Measurements from ENCODE around the gene EIF6. TPM values are rescaled to one million over a fixed set of nuclear protein-coding genes. Genes with fewer than 3 reads are reported as not detected.

The EIF6 gene
- total and polyA plus RNA-seq, 2 donors (not counting 3 experiments of a cell fraction or from before 2014, with no cell fraction given) = 153 to 286 TPM

DNA sequence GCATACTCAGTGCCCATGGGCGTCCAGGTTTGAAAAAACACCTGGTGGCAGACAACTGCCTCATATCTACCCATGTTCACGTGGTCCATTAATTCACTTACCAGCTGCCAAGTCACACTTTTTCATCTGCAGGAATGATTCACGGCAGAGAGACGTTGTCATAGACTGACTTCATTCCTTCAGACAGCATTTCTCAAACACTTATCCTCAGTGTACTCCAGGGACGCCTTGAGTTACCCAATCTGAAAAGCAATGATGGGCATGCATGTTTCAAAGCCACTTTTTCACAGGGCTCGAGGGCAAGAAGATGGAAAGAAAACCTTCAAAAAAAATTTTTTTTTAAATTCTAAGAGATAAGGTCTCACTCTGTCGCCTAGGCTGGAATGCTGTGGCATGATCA is 12.7 kb downstream of the EIF6 start:
- Histone ChIP-seq H3K9ac (replicated peaks; ENCODE audit: extremely low read depth, insufficient read depth, low read length) (no peak overlapping the region), H3K4me2 (ENCODE audit: insufficient read depth, low read length) (no peak overlapping the region), H3K4me3 (replicated peaks in 1 of 3; ENCODE audit: insufficient read depth in 1 of 3, low read depth in 1 of 3, low read length in 3 of 3) (no peak overlapping the region), H4K20me1 (replicated peaks; ENCODE audit: control insufficient read depth, extremely low read depth, insufficient read depth, low read length) (no peaks in the 10 kb centered on the region), H3K9me1 (replicated peaks; ENCODE audit: control insufficient read depth, extremely low read depth, insufficient read depth, low read length) (no peaks in the 10 kb centered on the region), H3K9me3 (replicated peaks; ENCODE audit: control insufficient read depth, insufficient read depth, low read length) (no peaks in the 10 kb centered on the region), H2AFZ (ENCODE audit: low read depth, low read length) (no peak overlapping the region), H3K27me3 (ENCODE audit: control insufficient read depth in 2 of 2, insufficient read depth in 2 of 2, low read length in 2 of 2) (no peaks in the 10 kb centered on the region), H3K79me2 (ENCODE audit: control insufficient read depth, insufficient read depth, low read length) (peaks cover 5% of the 10 kb centered on the region), H3K36me3 (ENCODE audit: control insufficient read depth in 2 of 2, extremely low read depth in 1 of 2, insufficient read depth in 2 of 2, low read length in 2 of 2) (peaks cover 0 to 4% of the 10 kb centered on the region in 2 experiments), H3K4me1 (ENCODE audit: control insufficient read depth, extremely low read depth, insufficient read depth, low read length) (peaks cover 4% of the 10 kb centered on the region), H3K27ac (ENCODE audit: insufficient read depth, low read depth, low read length) (no peak overlapping the region)
- CTCF ChIA-PET = interaction anchor here (0.6 to 11.4 kb wide), 5 partner anchors 98 to 177 kb away, joined by 3 to 177 read pairs (median 7); partner anchors contain the start of genes EDEM2 and GDF5
- FAIRE-seq = no peak
- DNase-seq (ENCODE audit: low read depth, low spot score) = no peak
- no peak for TF ChIP-seq POLR2A (IDR thresholded peaks at IDR 0.05; ENCODE audit: low read depth, low read length)
- TF ChIP-seq POLR2AphosphoS5 (IDR thresholded peaks at IDR 0.05; ENCODE audit: insufficient read depth, low read depth, low read length) = no peak
- TF ChIP-seq MYC (IDR thresholded peaks at IDR 0.05; ENCODE audit: low read depth, low read length) = no peak
- no peak for TF ChIP-seq JUN (IDR thresholded peaks at IDR 0.05; ENCODE audit: borderline replicate concordance, insufficient read depth, insufficient read length, low read depth)
- no peak for TF ChIP-seq FOS (IDR thresholded peaks at IDR 0.05; ENCODE audit: borderline replicate concordance, insufficient read depth, low read length)
- TF ChIP-seq, protein P1, sequence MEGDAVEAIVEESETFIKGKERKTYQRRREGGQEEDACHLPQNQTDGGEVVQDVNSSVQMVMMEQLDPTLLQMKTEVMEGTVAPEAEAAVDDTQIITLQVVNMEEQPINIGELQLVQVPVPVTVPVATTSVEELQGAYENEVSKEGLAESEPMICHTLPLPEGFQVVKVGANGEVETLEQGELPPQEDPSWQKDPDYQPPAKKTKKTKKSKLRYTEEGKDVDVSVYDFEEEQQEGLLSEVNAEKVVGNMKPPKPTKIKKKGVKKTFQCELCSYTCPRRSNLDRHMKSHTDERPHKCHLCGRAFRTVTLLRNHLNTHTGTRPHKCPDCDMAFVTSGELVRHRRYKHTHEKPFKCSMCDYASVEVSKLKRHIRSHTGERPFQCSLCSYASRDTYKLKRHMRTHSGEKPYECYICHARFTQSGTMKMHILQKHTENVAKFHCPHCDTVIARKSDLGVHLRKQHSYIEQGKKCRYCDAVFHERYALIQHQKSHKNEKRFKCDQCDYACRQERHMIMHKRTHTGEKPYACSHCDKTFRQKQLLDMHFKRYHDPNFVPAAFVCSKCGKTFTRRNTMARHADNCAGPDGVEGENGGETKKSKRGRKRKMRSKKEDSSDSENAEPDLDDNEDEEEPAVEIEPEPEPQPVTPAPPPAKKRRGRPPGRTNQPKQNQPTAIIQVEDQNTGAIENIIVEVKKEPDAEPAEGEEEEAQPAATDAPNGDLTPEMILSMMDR (IDR thresholded peaks at IDR 0.05; ENCODE audit: extremely low read depth in 1 of 2, insufficient read depth in 1 of 2, low read depth in 1 of 2, low read length in 2 of 2) = no peak
- no peak for TF ChIP-seq GATA2 (IDR thresholded peaks at IDR 0.05; ENCODE audit: insufficient read depth, insufficient read length, low read depth, low read length)
- no peak for TF ChIP-seq EZH2 (IDR thresholded peaks at IDR 0.05; ENCODE audit: borderline replicate concordance, low read depth, low read length, severe bottlenecking)
- TF ChIP-seq, protein P2, sequence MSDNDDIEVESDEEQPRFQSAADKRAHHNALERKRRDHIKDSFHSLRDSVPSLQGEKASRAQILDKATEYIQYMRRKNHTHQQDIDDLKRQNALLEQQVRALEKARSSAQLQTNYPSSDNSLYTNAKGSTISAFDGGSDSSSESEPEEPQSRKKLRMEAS (IDR thresholded peaks at IDR 0.05; ENCODE audit: insufficient read depth, insufficient read length) = no peak
- dilution Hi-C loops (cut with MboI; ENCODE audit: extremely low pct_ligation_motif_present, low sequenced_read_pairs) (loop anchor here (25.0 kb wide), 1 partner anchor 435 kb away; the partner anchor contains the start of gene NCOA6), intact Hi-C loops (cut with micrococcal nuclease) (no loop called here)
- POLR2A ChIA-PET = no interaction called here
- no TSS peak for BruUV-seq (replicated peaks)

Measured in endothelial cell of umbilical vein (primary cell).